Nephron progenitor cell (in vitro differentiated cells): ENCODE results near the gene PNPLA3.

Experiments
- DNase-seq: peaks from one replicate; pipeline ENCODE4 v3.0.0; 2021
- H3K27ac Mint-ChIP-seq: 2 replicates; pipeline ENCODE4 v1.8.0; 2021; ENCODE audit warnings: mild to moderate bottlenecking, moderate library complexity, mixed read lengths
- H3K27me3 Mint-ChIP-seq: 2 replicates; pipeline ENCODE4 v1.8.0; 2021; ENCODE audit warnings: mild to moderate bottlenecking, low read depth, mixed read lengths; ENCODE audit not compliant: poor library complexity
- H3K36me3 Mint-ChIP-seq: 2 replicates; pipeline ENCODE4 v1.8.0; 2021; ENCODE audit warnings: low read depth, mixed read lengths
- H3K4me1 Mint-ChIP-seq: 2 replicates; pipeline ENCODE4 v1.8.0; 2021; ENCODE audit warnings: mixed read lengths
- H3K4me3 Mint-ChIP-seq: 2 replicates; pipeline ENCODE4 v1.8.0; 2021; ENCODE audit warnings: mild to moderate bottlenecking, moderate library complexity, mixed read lengths
- H3K9me3 Mint-ChIP-seq: 2 replicates; pipeline ENCODE4 v1.8.0; 2021; ENCODE audit warnings: mild to moderate bottlenecking, moderate library complexity, mixed read lengths
- CTCF ChIP-seq: fragments of 200-600 bp; sonication (generic); IDR thresholded peaks from 2 replicates; pipeline ENCODE4 v1.5.0; 2021; ENCODE audit warnings: antibody characterized with exemption

Gene PNPLA3

GRCh38 chr22:43941449-43941848 is 17.8 kb downstream of the PNPLA3 start:
- DNase-seq, result no peak
- TF ChIP-seq CTCF, result no peak
- H3K4me1 Mint-ChIP-seq, result peaks cover 2% of the 10 kb centered on the region
- peaks cover 11% of the 10 kb centered on the region for H3K9me3 Mint-ChIP-seq
- H3K27ac Mint-ChIP-seq, result no peak overlapping the region
- H3K27me3 Mint-ChIP-seq, result peaks cover 2% of the 10 kb centered on the region
- peaks cover 74% of the 10 kb centered on the region for H3K36me3 Mint-ChIP-seq
- H3K4me3 Mint-ChIP-seq, result no peak overlapping the region

GRCh38 chr22:43944670-43945430 is 21.2 kb downstream of the PNPLA3 start:
- Mint-ChIP-seq H3K36me3 (peaks cover 55% of the 10 kb centered on the region), H3K4me1 (peaks cover 14% of the 10 kb centered on the region), H3K4me3 (no peak overlapping the region), H3K27ac (no peak overlapping the region), H3K9me3 (peaks cover 11% of the 10 kb centered on the region), H3K27me3 (no peaks in the 10 kb centered on the region)
- no peak for TF ChIP-seq CTCF
- DNase-seq, result no peak

GRCh38 chr22:43945632-43946383 is 22.2 kb downstream of the PNPLA3 start:
- Mint-ChIP-seq H3K27ac (no peak overlapping the region), H3K4me3 (no peak overlapping the region), H3K27me3 (no peaks in the 10 kb centered on the region), H3K9me3 (peaks cover 11% of the 10 kb centered on the region), H3K4me1 (peaks cover 14% of the 10 kb centered on the region), H3K36me3 (peaks cover 46% of the 10 kb centered on the region)
- DNase-seq, result peak; percentile 77
- TF ChIP-seq CTCF, result peak; percentile 67

GRCh38 chr22:43946384-43946667 is 22.7 kb downstream of the PNPLA3 start:
- no peak for DNase-seq

GRCh38 chr22:43948836-43949406 is 25.3 kb downstream of the PNPLA3 start:
- no peak for TF ChIP-seq CTCF
- no peaks in the 10 kb centered on the region for H3K9me3 Mint-ChIP-seq
- H3K27me3 Mint-ChIP-seq, result peaks cover 2% of the 10 kb centered on the region
- DNase-seq, result no peak
- peaks cover 17% of the 10 kb centered on the region for H3K4me1 Mint-ChIP-seq
- H3K36me3 Mint-ChIP-seq, result peaks cover 18% of the 10 kb centered on the region
- H3K27ac Mint-ChIP-seq, result no peak overlapping the region
- H3K4me3 Mint-ChIP-seq, result no peak overlapping the region

More at GRCh38 chr22:43946384-43946667, 22.7 kb downstream of the PNPLA3 start:
- no peak overlapping the region for H3K4me3 Mint-ChIP-seq
- peaks cover 11% of the 10 kb centered on the region for H3K9me3 Mint-ChIP-seq
- H3K36me3 Mint-ChIP-seq, result peaks cover 44% of the 10 kb centered on the region
- H3K4me1 Mint-ChIP-seq, result peaks cover 14% of the 10 kb centered on the region
- no peak for TF ChIP-seq CTCF
- H3K27ac Mint-ChIP-seq, result no peak overlapping the region
- H3K27me3 Mint-ChIP-seq, result no peaks in the 10 kb centered on the region
